Left kidney (tissue), 8 donors: ENCODE measurements around the gene TMEM244. TPM values are rescaled to one million over a fixed set of nuclear protein-coding genes. Genes with fewer than 3 reads are reported as not detected.
"Not testable (repeated sequence)": the region's sequence is repeated elsewhere in the genome, so short reads cannot be mapped to it uniquely, and the experiment has no call there.

Experiments
- DNase-seq: peaks from one replicate; pipeline ENCODE4 v3.0.0-alpha.2; 2013
- long read RNA-seq, 8 donors: transcript quantifications; one replicate each; lab custom pipeline, GENCODE V29; 2026
- polyA plus RNA-seq: library from polyadenylated mRNA; unstranded; fragments of 120-200 nt; gene quantifications from one replicate; pipeline ENCODE4 v1.2.1, GENCODE V29; 2013; ENCODE audit not compliant: insufficient read length

TMEM244 gene
- not detected for polyA plus RNA-seq
- long read RNA-seq, donor 1: 0 reads
- long read RNA-seq, donor 2: 0 reads
- long read RNA-seq, donor 3: 0 reads
- long read RNA-seq, donor 4: 0 reads
- long read RNA-seq, donor 5: 0 reads
- long read RNA-seq, donor 6: 0 reads
- long read RNA-seq, donor 7: 0 reads
- long read RNA-seq, donor 8: 0 reads

- no peak for DNase-seq
These were observed at the start of gene TMEM244 for GRCh38 chr6:129860908-129861665. TMEM244 (minus strand) TSS chr6:129861315; CDS start chr6:129861188, 127 bp downstream.

- no peak for DNase-seq
These were observed 47.7 kb upstream of the TMEM244 start for GRCh38 chr6:129908858-129909257.

GRCh38 chr6:129908356-129908755, 47.2 kb upstream of the TMEM244 start:
- no peak for DNase-seq

- no peak for DNase-seq
These were observed 45.5 kb upstream of the TMEM244 start for GRCh38 chr6:129906515-129907077.

- DNase-seq: no peak
These were observed 42.0 kb upstream of the TMEM244 start for GRCh38 chr6:129903082-129903481.

GRCh38 chr6:129902681-129903080, 41.6 kb upstream of the TMEM244 start:
- no peak for DNase-seq

GRCh38 chr6:129901910-129902309, 40.8 kb upstream of the TMEM244 start:
- no peak for DNase-seq

- no peak for DNase-seq
These were observed 34.6 kb upstream of the TMEM244 start for GRCh38 chr6:129895692-129896091.

GRCh38 chr6:129894921-129895320, 33.8 kb upstream of the TMEM244 start:
- no peak for DNase-seq

- no peak for DNase-seq
These were observed 32.5 kb upstream of the TMEM244 start for GRCh38 chr6:129893640-129894039.

GRCh38 chr6:129890701-129891100, 29.6 kb upstream of the TMEM244 start:
- no peak for DNase-seq

GRCh38 chr6:129890164-129890563, 29.0 kb upstream of the TMEM244 start:
- DNase-seq: no peak

GRCh38 chr6:129889580-129889979, 28.5 kb upstream of the TMEM244 start:
- no peak for DNase-seq

GRCh38 chr6:129886401-129887155, 25.5 kb upstream of the TMEM244 start:
- DNase-seq: no peak

- DNase-seq: no peak
These were observed 23.1 kb upstream of the TMEM244 start for GRCh38 chr6:129884211-129884610.

GRCh38 chr6:129882510-129883023, 21.5 kb upstream of the TMEM244 start:
- DNase-seq: no peak

- DNase-seq: not testable (repeated sequence)
These were observed 16.8 kb upstream of the TMEM244 start for GRCh38 chr6:129877894-129878293.

- no peak for DNase-seq
These were observed 14.8 kb upstream of the TMEM244 start for GRCh38 chr6:129875610-129876520.

- no peak for DNase-seq
These were observed 13.7 kb upstream of the TMEM244 start for GRCh38 chr6:129874837-129875236.

- DNase-seq: no peak
These were observed 11.5 kb upstream of the TMEM244 start for GRCh38 chr6:129872586-129872985.

GRCh38 chr6:129871221-129871620, 10.1 kb upstream of the TMEM244 start:
- no peak for DNase-seq
